HG03378 (cell line): ENCODE measurements around the gene PREP.

ENCODE experiments used
- ATAC-seq: cut with Tn5 transposase; IDR thresholded peaks from one replicate; pipeline ENCODE4 v1.9.1; 2021; ENCODE audit warnings: mild to moderate bottlenecking, moderate library complexity; ENCODE audit not compliant: unreplicated experiment

Gene PREP

DNA sequence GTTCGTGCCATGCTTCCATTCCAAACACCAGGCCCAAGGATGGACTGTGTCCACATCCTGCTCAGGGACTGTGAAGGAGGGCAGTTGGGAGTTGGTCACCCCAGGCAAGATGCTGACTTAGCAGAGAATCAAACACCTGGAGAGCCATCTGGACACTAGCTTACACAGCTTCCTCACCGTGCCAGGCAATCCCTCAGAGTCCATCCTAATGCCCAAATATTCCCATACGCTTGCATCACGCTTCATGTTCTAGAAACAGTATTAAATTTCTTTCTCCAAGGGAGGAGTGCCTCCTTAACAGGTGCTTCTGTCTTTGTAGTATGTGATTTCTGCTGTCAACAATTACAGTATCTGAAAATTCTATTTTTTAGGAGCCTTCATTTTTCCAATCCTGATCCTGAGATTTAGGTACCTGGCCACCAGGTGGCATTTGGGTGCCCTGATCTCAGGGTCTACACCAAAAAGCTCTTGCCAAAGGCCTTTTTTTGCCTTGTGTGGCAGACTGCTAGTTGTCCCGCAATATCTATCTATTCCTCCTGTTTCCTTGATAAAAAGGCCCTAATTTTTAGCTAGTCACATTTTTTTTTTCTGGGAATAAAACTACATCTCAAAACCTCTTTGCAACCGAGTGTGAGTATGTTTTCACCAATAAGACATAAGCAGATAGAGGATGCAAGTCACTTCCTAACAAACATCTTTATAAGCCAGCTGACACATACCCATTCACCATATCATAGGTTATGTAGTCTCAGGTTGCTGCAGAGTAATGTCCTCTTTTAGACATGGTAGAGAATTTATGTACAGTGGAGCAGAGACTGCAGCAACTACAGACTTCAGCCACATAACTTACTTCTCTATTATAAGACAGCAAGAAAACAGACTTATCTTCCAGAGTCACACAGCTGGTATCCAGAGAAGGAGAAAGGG is 85.0 kb downstream of the PREP start:
- ATAC-seq, result no peak

DNA sequence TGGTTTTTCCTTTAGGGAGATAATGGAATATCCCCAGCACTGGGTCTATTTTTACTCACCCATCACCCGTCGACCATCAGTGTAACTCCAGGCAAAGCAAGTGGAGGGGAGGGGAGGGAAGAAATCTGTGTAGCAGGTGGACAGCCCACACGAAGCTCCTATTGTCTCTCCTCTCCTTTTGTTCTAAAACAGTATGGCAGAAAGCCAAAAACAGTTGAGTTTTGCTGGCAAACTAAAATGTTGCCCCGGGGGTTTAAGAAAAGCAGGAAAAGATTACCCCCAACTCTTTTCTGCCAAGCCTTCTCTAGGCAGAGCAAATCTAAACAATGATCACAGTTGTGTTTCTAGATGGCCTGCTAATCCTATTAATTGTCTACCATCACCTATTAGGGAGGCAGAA is 89.7 kb downstream of the PREP start:
- ATAC-seq, result no peak

DNA sequence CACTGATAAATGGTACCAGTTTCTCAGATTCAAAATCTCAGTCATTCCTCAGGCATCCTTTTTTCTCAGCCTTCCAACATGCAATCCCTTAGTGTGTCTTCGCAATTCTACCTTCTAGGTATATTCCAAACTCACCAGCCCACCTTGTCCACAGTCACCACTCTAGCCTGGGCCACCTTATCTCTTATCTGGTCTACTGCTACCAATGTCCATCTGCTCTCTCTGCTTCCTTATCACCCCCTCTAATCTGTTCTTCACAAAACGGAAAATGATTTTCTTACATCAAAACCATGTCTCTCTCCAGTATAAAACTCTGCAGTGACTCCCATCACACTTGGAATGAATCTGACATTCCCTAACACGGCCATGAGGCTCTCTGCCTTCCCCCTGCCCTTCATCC is 91.9 kb downstream of the PREP start:
- ATAC-seq, result no peak

DNA sequence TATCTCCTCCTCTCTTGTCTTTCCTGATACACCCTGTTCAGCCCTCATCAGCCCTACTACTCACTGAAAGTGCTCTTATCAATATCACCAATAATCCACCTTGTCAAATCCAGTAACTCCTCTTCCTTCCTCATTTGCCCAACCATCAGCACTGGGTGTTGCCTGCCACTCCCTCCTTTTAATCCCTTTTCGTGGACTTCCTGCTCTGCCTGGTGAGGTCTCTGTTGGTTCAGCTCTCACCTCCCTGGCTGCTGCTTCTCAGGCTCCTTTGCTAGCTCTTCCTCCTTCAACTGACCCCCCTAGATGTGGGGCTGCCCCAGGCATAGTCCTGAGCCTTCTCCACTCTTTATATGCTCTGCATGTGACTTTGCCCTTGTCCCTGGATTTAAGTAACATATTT is 92.5 kb downstream of the PREP start:
- no peak for ATAC-seq

DNA sequence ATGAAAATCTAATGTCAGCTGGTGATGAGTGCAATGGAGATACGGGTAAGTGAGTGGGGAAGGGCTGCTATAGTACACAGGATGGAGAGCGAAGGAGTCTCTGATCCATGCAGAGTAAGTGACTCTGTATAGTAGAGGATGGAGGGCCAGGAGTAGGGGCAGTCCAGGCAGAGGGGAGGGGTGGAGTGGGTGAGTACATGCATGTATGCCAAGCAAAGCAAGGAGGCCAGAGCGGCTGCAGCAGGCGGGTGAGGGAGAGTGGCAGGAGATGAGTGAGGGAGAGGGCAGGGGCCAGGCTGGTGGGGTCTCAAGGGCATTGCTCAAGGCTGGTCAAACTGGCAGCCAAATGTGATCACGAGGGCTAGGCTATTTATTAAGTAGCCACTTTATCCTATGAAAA is 94.0 kb downstream of the PREP start:
- no peak for ATAC-seq

DNA sequence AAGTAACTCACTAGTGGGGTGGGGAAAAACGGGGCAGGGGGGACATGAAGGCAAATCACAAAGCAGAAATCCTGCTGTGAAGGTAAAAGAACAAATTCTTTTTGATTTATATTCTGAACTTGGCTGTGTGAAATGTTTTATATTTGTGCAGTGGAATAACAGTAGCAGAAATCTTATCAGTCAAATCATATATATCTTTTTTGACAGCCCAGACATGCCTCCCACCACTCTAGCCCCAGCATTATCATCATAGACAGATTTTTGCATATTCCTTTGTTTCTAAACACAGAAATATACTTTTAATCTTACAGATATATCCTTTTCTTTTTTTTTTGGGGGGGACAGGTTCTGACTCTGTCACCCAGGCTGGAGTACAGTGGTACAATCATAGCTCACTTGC is 97.4 kb downstream of the PREP start:
- ATAC-seq, result no peak

DNA sequence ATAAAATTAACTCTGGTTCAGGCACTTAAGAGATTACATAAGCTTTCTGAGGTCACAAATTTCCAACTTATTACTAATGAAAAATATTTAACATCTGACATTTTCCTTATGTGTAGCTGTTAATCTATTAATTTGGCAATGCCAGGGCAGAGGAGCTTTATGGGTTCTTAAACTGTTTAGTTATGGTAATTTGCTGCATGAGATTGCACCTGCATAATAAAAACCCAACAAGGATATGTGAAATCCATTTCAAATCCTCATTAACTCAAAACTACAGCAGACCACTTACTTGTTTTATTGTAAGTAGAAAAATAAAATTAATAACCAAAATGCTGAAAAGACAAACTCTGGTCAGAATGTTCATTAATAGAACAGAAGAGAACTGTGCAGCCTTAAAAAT is 98.1 kb downstream of the PREP start:
- ATAC-seq, result no peak

DNA sequence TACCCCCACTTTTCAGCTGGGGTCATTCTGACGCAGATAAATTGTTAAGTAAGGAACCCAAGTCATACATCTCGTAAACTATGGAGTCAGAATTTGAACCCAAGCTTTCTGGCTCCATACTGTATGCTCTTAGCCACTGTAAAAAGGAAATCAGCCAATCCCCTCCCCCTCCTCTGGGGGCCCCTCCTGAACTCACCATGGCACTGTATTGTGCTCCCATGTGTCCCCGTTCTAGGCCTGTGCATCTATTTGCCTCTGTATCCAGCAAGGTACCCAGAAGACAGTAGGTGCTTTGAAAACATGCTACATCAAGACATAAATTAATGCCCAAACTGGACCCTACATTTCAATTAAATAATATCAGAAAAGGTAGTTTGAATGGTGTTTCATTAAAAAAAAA is 98.5 kb downstream of the PREP start:
- no peak for ATAC-seq

DNA sequence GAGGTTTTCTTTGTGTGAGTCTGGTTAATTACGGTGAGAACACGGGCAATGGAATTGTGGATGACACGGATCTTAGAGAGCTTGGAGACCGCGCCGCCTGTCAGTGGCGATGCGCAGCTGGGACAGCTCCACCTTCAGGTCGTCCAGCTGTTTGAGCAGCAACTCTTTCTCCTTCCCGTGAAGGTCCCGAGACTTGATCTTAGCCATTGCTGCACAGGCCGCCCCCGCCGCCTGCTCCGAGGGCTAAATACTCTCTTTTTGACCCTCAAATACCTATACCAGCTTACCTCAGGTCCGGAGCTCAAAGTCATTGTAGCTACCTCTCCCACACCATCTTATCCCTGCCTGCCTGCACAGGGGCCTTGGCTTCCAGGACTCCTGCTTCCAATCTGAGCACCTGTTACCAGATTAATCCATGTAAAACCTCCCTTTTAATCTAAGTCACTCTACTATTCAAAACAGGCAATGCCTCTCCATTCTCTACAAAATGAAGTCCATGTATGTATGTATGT is 100.2 kb downstream of the PREP start:
- no peak for ATAC-seq

DNA sequence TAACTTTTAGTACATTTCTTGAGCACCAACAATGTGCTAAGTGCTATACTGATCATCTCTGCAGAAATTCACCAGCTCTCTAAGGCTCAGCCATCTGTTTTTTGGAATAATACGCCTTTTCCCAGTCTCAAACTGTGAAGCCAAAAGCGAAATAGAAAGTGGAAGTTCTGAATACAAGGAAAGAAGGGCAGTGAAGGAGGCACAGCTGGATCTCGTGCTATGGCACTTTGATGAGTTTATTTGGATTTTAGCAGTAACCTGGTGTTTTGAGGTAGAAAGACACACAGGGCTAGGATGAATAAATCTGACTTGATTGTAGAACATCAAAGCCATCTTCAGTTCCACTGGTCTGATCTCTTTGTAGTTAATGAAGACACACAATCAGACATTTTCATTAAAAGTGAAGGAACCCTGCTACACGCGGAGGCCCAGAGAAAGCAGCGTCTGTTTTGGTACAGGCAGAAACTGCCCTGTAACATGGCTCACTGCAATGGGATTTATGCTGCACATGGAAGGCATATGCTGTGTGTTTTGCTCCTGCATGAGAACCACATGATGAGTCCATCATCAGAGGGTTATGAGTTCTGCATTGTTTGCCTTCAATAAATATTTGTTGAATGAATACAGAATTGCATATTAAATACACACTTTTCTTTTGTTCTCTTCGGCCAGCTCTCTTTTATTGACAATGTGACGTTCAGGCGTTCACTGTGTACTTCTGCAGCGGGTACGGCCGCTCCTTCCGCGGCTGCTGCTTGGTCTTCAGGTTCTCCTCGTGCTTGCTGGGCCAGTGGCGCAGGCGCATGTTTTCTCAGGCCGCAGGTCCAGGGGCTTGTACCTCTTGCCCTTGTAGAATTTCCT is 100.9 kb downstream of the PREP start:
- ATAC-seq, result no peak

DNA sequence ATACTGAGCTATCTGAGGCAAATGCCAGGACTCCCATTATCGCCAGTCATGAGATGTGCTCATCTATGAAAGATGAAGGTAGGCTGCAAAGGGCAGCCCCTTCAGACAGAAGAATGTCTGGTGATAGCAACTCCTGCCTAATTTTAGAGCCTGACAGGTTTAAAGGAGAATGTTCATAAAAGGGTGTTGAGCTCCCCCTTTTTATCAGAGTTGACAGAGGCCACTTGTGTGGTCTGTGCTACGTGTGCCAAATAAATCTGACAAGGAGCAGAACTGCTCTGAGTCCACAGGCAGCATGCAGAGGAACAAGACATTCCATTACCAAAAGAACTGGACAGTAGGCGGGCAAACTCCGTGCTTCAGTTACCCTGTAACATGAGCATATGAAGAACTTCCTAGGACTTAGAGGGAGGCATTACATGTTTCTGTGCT is 101.8 kb downstream of the PREP start:
- ATAC-seq, result no peak

DNA sequence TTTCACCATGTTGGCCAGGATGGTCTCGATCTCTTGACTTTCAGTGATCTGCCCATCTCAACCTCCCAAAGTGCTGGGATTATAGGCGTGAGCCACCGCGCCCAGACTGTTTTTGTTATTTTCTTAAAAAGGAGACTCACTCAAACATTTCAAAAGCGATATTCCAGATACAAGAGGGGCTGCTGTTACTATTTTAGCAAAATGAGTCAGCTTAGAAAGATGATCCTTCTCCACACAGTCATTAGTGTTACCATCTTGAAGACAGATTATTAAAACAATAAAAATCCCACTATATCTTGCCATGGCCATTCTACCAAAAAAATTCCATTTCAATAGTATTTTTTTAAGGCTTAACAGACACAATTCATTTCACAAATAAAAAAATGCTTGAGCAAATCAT is 102.8 kb downstream of the PREP start:
- no peak for ATAC-seq

DNA sequence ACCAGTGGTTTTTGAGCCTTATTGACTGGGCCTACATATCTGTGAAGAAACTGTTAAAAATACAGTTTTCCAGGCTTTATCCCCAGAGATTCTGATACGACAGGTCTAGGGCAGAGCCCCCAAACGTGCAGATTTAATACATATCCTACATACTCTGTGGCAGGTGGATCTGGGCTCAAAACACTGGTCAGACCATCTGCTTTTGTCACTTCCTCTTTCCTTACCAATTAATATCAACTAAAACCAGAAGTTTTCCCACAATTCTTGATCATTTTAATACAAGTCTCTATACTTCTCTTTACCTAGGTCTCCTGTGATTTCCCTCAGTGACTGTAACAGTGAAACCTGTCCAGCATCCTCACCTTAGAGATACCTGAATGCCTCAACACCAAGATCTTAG is 108.8 kb downstream of the PREP start:
- no peak for ATAC-seq

DNA sequence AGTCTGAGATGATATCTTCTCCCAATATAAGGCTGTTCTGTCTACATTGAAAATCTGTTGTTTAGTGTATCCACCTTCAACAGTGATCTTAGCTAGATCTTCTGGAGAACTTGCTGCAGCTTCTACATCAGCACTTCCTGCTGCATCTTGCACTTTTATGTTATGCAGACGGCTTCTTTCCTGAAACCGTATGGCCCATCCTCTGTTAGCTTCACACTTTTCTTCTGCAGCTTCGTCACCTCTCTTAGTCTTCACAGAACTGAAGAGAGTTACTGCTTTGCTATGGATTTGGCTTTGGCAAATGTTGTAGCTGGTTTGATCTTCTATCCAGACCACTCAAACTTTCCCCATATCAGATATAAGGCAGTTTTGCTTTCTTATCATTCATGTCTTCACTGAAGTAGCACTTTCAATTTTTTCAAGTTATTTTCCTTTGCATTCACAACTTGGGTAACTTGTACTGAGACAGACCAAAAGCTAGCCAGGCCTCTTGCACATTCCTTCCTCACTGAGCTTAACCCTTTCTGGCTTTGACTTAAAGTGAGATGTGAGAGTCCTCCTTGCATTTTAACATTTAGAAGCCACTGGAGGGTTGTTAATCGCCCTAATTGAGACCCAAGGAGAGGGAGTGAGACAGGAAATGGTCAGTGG is 110.1 kb downstream of the PREP start:
- ATAC-seq, result no peak

DNA sequence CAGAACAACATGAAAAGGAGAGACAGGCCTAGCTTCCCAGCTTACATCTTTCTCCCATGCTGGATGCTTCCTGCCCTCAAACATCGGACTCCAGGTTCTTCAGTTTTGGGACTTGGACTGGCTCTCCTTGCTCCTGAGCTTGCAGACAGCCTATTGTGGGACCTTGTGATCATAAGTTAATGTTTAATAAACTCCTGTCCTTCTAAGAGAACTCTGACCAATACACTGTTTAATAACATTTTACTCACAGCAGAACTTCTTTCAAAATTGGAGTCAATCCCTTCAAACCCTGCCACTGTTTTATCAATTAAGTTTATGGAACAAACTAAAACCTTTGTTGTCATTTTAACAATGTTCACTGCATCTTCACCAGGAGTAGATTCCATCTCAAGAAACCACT is 111.4 kb downstream of the PREP start:
- no peak for ATAC-seq

DNA sequence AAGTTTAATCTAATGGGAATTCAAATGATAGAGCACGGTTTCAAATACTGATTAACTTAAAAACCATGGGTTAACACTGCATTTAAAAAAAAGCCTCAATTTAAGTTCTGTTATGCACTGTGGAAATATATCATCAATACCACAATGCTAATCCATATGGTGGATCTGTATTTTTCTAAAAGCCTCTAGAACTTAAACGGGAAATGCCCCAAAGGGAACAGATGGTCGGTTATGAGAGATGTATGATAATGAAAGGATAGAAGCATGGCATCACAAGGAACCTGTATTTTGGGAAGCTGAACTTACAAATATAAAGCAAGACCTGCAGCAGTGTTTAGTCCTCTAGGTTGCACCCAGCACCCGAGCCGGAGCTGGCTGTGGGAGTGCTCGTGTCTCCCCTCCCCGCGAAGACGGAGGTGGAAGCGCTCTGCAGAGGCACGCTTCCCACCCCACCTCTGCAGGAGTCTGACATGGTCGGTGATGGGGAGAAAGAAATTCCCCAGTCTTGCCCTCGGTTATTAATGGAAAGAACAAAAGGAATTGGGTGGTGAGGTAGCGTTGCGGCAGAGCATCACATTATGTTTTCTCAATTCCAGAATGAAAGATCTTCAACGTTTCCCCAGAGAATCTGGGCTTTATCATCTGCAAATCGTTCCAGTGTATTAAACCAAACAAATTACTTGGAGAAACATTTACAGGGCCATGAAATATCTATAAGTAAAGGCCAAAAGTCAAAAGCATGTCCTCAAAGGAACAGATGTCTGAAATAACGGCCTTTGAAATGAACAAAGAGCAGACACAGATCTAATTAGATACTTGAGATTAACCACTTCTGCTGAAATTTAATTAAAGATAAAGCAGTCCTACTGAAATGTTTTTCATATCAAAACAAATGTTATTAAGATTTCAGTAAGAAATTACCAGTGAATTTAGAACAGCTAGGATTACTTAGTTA is 120.0 kb downstream of the PREP start:
- no peak for ATAC-seq

DNA sequence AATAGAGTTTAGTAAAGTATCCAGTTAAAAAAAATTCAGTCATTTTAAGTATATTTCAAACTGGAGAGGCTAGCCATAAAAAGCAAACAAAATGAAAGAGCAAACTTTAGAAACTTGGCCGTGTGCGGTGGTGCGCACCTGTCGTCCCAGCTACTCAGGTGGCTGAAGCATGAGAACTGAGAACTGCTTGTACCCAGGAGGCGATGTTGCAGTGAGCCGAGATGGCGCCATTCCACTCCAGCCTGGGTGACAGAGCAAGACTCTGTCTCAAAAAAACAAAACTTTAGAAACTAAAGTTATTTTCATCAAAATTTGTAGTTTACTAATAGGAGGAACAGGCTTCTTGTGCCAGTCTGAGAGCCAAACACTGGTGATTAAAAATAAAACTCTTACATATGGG is 122.8 kb downstream of the PREP start:
- no peak for ATAC-seq

DNA sequence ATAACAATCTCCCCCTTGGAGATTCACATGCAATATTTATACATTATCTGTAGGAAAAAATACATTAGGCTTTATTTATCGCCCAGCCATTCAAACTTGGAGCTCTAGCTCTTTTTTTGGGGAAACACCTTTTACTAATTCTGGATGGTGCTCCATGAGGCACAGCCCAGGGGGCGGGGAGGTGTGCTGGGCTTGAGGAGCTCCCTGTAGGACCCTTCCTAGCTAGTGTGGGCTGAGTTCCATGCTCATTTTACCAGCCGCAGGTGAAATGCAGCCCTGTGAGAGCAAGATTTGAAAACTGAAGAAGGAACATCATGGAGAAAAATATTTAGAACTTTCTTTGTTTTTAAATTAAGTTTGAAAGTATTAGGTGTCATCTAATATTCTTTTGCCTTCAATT is 123.4 kb downstream of the PREP start:
- ATAC-seq, result no peak

DNA sequence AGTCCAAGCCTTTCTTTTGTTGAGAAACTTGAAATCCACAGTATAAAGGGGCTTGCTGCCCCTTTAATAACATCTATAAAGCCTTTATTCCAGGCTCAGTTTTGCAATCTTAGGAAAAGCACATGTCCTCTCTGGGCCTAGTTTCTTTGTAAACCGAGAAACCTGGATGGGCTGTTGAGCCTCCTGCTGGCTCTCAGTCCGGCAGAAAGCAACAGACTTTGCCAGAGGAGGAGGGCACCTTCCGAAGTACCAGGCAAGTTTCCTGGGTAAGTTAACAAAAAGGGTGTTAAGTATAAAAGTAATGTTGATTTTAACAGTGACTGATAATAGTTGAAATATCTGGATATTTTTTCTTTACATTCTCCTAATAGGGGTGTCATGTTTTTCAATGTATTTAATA is 124.1 kb downstream of the PREP start:
- no peak for ATAC-seq

DNA sequence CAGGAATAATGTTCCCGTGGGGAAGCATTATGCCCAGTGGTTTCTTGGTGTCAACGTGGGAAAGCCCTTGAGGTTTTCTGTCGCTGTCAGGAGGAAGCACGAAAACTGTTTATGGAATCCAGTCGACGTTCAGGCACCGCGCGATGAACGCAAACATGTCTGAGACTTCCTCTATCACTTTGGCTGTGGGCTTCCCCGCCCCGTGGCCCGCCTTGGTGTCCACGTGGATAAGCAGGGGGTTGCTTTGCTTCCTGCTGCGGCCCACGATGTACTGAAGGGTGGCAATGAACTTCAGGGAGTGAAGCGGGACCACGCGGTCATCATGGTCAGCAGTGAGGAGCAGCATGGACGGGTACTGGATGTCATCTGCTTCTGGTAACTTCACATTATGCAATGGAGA is 124.8 kb downstream of the PREP start:
- no peak for ATAC-seq
